Inferior parietal cortex (tissue), 1 donor: ENCODE results near the gene DTNA.
A peak's percentile ranks its signal among the peaks of the same experiment; 100 is the strongest.
"Not testable (repeated sequence)": the region's sequence is repeated elsewhere in the genome, so short reads cannot be mapped to it uniquely, and the experiment has no call there.

ENCODE experiments used
- DNase-seq: peaks from one replicate; pipeline ENCODE4 v3.0.0-alpha.2; 2016; ENCODE audit errors: extremely low spot score

DTNA gene

GRCh38 chr18:34893239-34893638, 183.1 kb downstream of the DTNA start:
- DNase-seq = no peak

- no peak for DNase-seq
These were observed 191.2 kb downstream of the DTNA start for GRCh38 chr18:34901299-34901698.

- no peak for DNase-seq
These were observed 194.9 kb downstream of the DTNA start for GRCh38 chr18:34904994-34905393.

GRCh38 chr18:34906985-34907384, 196.9 kb downstream of the DTNA start:
- DNase-seq = not testable (repeated sequence)

- DNase-seq = peak; percentile 46
These were observed 199.7 kb downstream of the DTNA start for GRCh38 chr18:34909637-34910364.

GRCh38 chr18:34911081-34911480, 201.0 kb downstream of the DTNA start:
- no peak for DNase-seq

GRCh38 chr18:34911661-34912384, 201.7 kb downstream of the DTNA start:
- DNase-seq = peak; percentile 49

- DNase-seq = peak; percentile 59
These were observed 204.0 kb downstream of the DTNA start for GRCh38 chr18:34913837-34914661.

GRCh38 chr18:34915046-34915445, 204.9 kb downstream of the DTNA start:
- no peak for DNase-seq

GRCh38 chr18:34916539-34916938, 206.4 kb downstream of the DTNA start:
- DNase-seq = not testable (repeated sequence)

GRCh38 chr18:34918856-34919255, 208.8 kb downstream of the DTNA start:
- DNase-seq = no peak

- DNase-seq = no peak
These were observed 211.1 kb downstream of the DTNA start for GRCh38 chr18:34921226-34921625.

GRCh38 chr18:34921811-34922385, 211.8 kb downstream of the DTNA start:
- DNase-seq = no peak

GRCh38 chr18:34922594-34922993, 212.5 kb downstream of the DTNA start:
- not testable (repeated sequence) for DNase-seq

GRCh38 chr18:34923911-34924310, 213.8 kb downstream of the DTNA start:
- no peak for DNase-seq

GRCh38 chr18:34926683-34927082, 216.6 kb downstream of the DTNA start:
- DNase-seq = no peak

GRCh38 chr18:34928088-34928753, 218.1 kb downstream of the DTNA start:
- DNase-seq = no peak

- DNase-seq = no peak
These were observed 218.7 kb downstream of the DTNA start for GRCh38 chr18:34928754-34929335.

- DNase-seq = no peak
These were observed 219.3 kb downstream of the DTNA start for GRCh38 chr18:34929336-34929780.

- DNase-seq = no peak
These were observed 222.3 kb downstream of the DTNA start for GRCh38 chr18:34932363-34932762.
